A549 (cell line): ENCODE data around the gene ZBTB11. TPM values are rescaled to one million over a fixed set of nuclear protein-coding genes. Genes with fewer than 3 reads are reported as not detected.
A peak's percentile ranks its signal among the peaks of the same experiment; 100 is the strongest.
"Not testable (repeated sequence)": the region's sequence is repeated elsewhere in the genome, so short reads cannot be mapped to it uniquely, and the experiment has no call there.

ENCODE experiments used
- ATAC-seq, 2 experiments: fragments of 200-7000 bp in 1 of 2; fragments of >200 bp in 1 of 2; cut with Nextera tagmentation in 1 of 2; cut with Tn5 transposase in 1 of 2; 3 replicates each; pipeline versions ENCODE4 v1.8.0 to v1.9.1; 2018 to 2020; ENCODE audit warnings: mild to moderate bottlenecking in 1 of 2, moderate library complexity in 1 of 2
- CTCF ChIA-PET: fragments of 300-600 bp; sonication (Branson Sonifier 250); formaldehyde crosslinking; extraction: SDS; loops from one replicate; lab custom pipeline; 2021; ENCODE audit warnings: antibody characterized with exemption, inconsistent platforms; lab: Yijun Ruan, JAX
- POLR2A ChIA-PET: fragments of 350-600 bp; formaldehyde crosslinking; extraction: SDS; loops from one replicate; lab custom pipeline; 2021; ENCODE audit warnings: antibody characterized with exemption, inconsistent platforms; lab: Yijun Ruan, JAX
- DNase-seq, 2 experiments: peaks; one replicate each; pipeline versions ENCODE4 v3.0.0 to v3.0.0-alpha.2; 2011 to 2016; ENCODE audit warnings: low read depth in 1 of 2, low spot score in 1 of 2
- FAIRE-seq: peaks from 2 replicates; lab custom pipeline; 2011; peaks lifted over from hg19 to GRCh38; lab: Jason Lieb, UNC
- H3K27ac ChIP-seq, 2 experiments: fragments of >200 bp; sonication (Bioruptor Twin); formaldehyde crosslinking; 3 replicates each; pipeline ENCODE4 v1.5.1; 2016 to 2017
- H3K4me1 ChIP-seq: fragments of >200 bp; sonication (Bioruptor Twin); formaldehyde crosslinking; 3 replicates; pipeline ENCODE4 v1.6.1; 2016
- H3K4me2 ChIP-seq: fragments of >200 bp; sonication (Bioruptor Twin); formaldehyde crosslinking; 3 replicates; pipeline ENCODE4 v1.6.1; 2016
- H3K4me3 ChIP-seq: fragments of >200 bp; sonication (Bioruptor Twin); formaldehyde crosslinking; 3 replicates; pipeline ENCODE4 v1.5.1; 2016
- H3K9me3 ChIP-seq: fragments of >200 bp; sonication (Bioruptor Twin); formaldehyde crosslinking; 3 replicates; pipeline ENCODE4 v1.6.1; 2016
- CEBPB ChIP-seq, 2 experiments: fragments of >200 bp in 1 of 2; sonication (Bioruptor Twin) in 1 of 2; formaldehyde crosslinking in 1 of 2; IDR thresholded peaks; 2 replicates each; pipeline ENCODE4 v1.6.1; 2012 to 2016
- CTCF ChIP-seq: fragments of >200 bp; sonication (Bioruptor Twin); formaldehyde crosslinking; IDR thresholded peaks from 3 replicates; pipeline ENCODE4 v1.5.1; 2016
- HEYL ChIP-seq: fragments of 250-450 bp; sonication (Bioruptor Pico); IDR thresholded peaks from 2 replicates; pipeline ENCODE4 v1.8.0; 2021; ENCODE audit warnings: mild to moderate bottlenecking, moderate library complexity
- PHF8 ChIP-seq: fragments of 200-600 bp; sonication (generic); IDR thresholded peaks from 2 replicates; pipeline ENCODE4 v1.6.1; 2016; ENCODE audit warnings: low read depth, mild to moderate bottlenecking, antibody characterized with exemption, moderate library complexity, borderline replicate concordance
- RAD21 ChIP-seq, 2 experiments: fragments of >200 bp in 1 of 2; sonication (Bioruptor Twin) in 1 of 2; formaldehyde crosslinking in 1 of 2; IDR thresholded peaks in 1 of 2; conservative IDR thresholded peaks in 1 of 2; 2 replicates in 1 of 2; 3 replicates in 1 of 2; pipeline ENCODE4 v1.6.1; 2012 to 2018; ENCODE audit warnings: inconsistent platforms in 1 of 2
- SMC3 ChIP-seq: fragments of >200 bp; sonication (Bioruptor Twin); formaldehyde crosslinking; IDR thresholded peaks from 3 replicates; pipeline ENCODE4 v1.6.1; 2018; ENCODE audit warnings: inconsistent platforms
- ZSCAN20 ChIP-seq: fragments of 250-450 bp; sonication (Bioruptor Pico); IDR thresholded peaks from 2 replicates; pipeline ENCODE4 v1.8.0; 2022; ENCODE audit warnings: mild to moderate bottlenecking, moderate library complexity
- WGBS: methylation state at CpG from one replicate; pipeline ENCODE4 v1.1.6; 2017; ENCODE audit errors: missing lambda C conversion rate; 5-methylcytosine and 5-hydroxymethylcytosine counted together
- polyA plus RNA-seq, 4 experiments: library from polyadenylated mRNA; depleted of rRNA in 3 of 4; stranded (reverse); fragments of >200 nt; fragmentation: RNase III in 1 of 4; extraction: RNeasy Plus Mini Kit Qiagen cat#74134 plus additional on column Dnase treatment in 1 of 4; gene quantifications; 2 replicates in 3 of 4; 3 replicates in 1 of 4; pipeline ENCODE4 v1.2.3, GENCODE V29; 2011 to 2017

The ZBTB11 gene
- polyA plus RNA-seq, 2 of the 4 experiments (the other 2 are of a cell fraction), result 11.3 to 24.3 TPM

GRCh38 chr3:101701696-101702634, 25.0 kb upstream of the ZBTB11 start:
- ChIA-PET POLR2A (no interaction called here), CTCF (interaction anchor here (0.5 to 1.2 kb wide), 2 partner anchors 11 to 1870 kb away, joined by 3 to 4 read pairs; no protein-coding TSS in a partner anchor)
- Histone ChIP-seq H3K9me3 (no peaks in the 10 kb centered on the region), H3K27ac (no peak overlapping the region), H3K4me2 (no peak overlapping the region), H3K4me1 (peaks cover 9% of the 10 kb centered on the region; the same call in 2 of the 3 replicates), H3K4me3 (no peak overlapping the region)
- no peak for FAIRE-seq
- TF ChIP-seq ZSCAN20 (CRISPR knock-in tag) (no peak), PHF8 (no peak)
- no peak for DNase-seq
- ATAC-seq, result peak in 1 of 2 experiments; percentile 27; a peak in 2 of 6 replicates
- 87% methylated on average over 7 of the region's 7 CpGs for WGBS

GRCh38 chr3:101695779-101696372, 18.9 kb upstream of the ZBTB11 start:
- no peak for FAIRE-seq
- CTCF ChIA-PET, result interaction anchor here (0.5 to 1.9 kb wide), 8 partner anchors 10 to 533 kb away, joined by 3 to 6 read pairs (median 3); partner anchors contain the start of gene RPL24

GRCh38 chr3:101694836-101695235, 17.9 kb upstream of the ZBTB11 start:
- H3K4me1 ChIP-seq, H3K4me2 ChIP-seq, H3K4me3 ChIP-seq, POLR2A ChIA-PET, FAIRE-seq, H3K27ac ChIP-seq, H3K9me3 ChIP-seq, ATAC-seq, DNase-seq: not testable (repeated sequence)
- CTCF ChIA-PET, result interaction anchor here (0.6 to 1.9 kb wide), 5 partner anchors 8 to 48 kb away, joined by 3 to 4 read pairs (median 3); partner anchors contain the start of gene RPL24
- 86% methylated on average over 4 of the region's 4 CpGs for WGBS

More at GRCh38 chr3:101695779-101696372, 18.9 kb upstream of the ZBTB11 start:
- TF ChIP-seq CEBPB (IDR thresholded peaks at IDR 0.05) (no peak), RAD21 (conservative IDR thresholded peaks at IDR 0.05 in 1 of 2, IDR thresholded peaks at IDR 0.05 in 1 of 2) (peak; percentile 67 to 68), SMC3 (peak; percentile 65), HEYL (CRISPR knock-in tag) (no peak), CTCF (peak; percentile 77)
- Histone ChIP-seq H3K4me1 (no peaks in the 10 kb centered on the region), H3K4me3 (no peak overlapping the region), H3K27ac (no peak overlapping the region), H3K9me3 (no peaks in the 10 kb centered on the region), H3K4me2 (no peak overlapping the region)
- POLR2A ChIA-PET, result no interaction called here
- ATAC-seq (peak; percentile 47 to 64; a peak in 4 of 6 replicates), DNase-seq (peak in 1 of 2 experiments; percentile 72)
- 30% methylated on average over 10 of the region's 10 CpGs for WGBS

- H3K4me3 ChIP-seq, FAIRE-seq, H3K4me1 ChIP-seq, H3K9me3 ChIP-seq, H3K27ac ChIP-seq, H3K4me2 ChIP-seq, POLR2A ChIA-PET: not testable (repeated sequence)
- DNase-seq (peak in 1 of 2 experiments; percentile 73), ATAC-seq (peak; percentile 97 to 99)
- WGBS, result 43% methylated on average over 13 of the region's 13 CpGs
- TF ChIP-seq CTCF (peak; percentile 23; the same call in 2 of the 3 replicates), RAD21 (conservative IDR thresholded peaks at IDR 0.05 in 1 of 2, IDR thresholded peaks at IDR 0.05 in 1 of 2) (peak; percentile 26 to 59; a peak in 2 of 5 replicates)
- CTCF ChIA-PET, result interaction anchor here (0.9 to 1.3 kb wide), 2 partner anchors 9 to 17 kb away, joined by 3 to 6 read pairs; no protein-coding TSS in a partner anchor
These were observed 16.6 kb upstream of the ZBTB11 start for GRCh38 chr3:101693540-101693939.

GRCh38 chr3:101691685-101692671, 15.0 kb upstream of the ZBTB11 start:
- DNase-seq, result not testable (repeated sequence)
- CTCF ChIA-PET, result interaction anchor here (0.7 to 2.2 kb wide), 5 partner anchors 9 to 538 kb away, joined by 3 to 10 read pairs (median 4); partner anchors contain the start of gene ZBTB11

More at GRCh38 chr3:101691685-101692671, 15.0 kb upstream of the ZBTB11 start:
- 75% methylated on average over 15 of the region's 15 CpGs for WGBS
- H3K4me2 ChIP-seq, H3K27ac ChIP-seq, FAIRE-seq, H3K4me3 ChIP-seq, H3K9me3 ChIP-seq, ATAC-seq, POLR2A ChIA-PET, H3K4me1 ChIP-seq: not testable (repeated sequence)
